Tibial nerve (tissue), 3 donors: Measurements from ENCODE around the gene ARAP1.

ENCODE experiments used
- CTCF ChIP-seq, 5 experiments: fragments of 200-600 bp in 3 of 5; fragments of 450-650 bp in 2 of 5; sonication (generic) in 3 of 5; IDR thresholded peaks; one replicate each; pipeline ENCODE4 v1.5.1; 2016 to 2019; ENCODE audit warnings: antibody characterized with exemption in 5 of 5, mild to moderate bottlenecking in 3 of 5, moderate library complexity in 2 of 5
- POLR2A ChIP-seq, 2 donors: fragments of 450-650 bp; IDR thresholded peaks; one replicate each; pipeline ENCODE4 v1.6.1; 2017; ENCODE audit warnings: antibody characterized with exemption in 2 of 2, mild to moderate bottlenecking in 2 of 2, moderate library complexity in 2 of 2

DNA sequence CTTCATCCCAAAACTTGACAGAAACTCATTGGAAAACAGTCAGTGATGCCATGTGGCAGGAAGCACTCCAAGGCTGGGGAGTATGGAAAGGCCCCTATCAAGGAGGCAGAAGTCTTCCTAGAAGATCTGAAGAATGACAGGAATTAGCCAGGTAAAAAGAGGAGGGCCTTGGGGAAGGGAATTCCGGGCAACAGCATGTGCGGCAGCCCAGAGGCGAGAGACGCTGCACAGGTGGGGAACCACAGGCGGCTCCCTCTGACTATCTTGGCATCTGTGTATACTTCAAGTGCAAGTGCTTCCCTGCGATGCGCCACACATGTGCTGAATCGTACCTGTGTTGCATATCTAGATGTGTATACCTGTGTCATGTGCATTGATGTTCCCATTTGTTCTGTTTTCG lies 90.7 kb downstream of the ARAP1 start:
- TF ChIP-seq CTCF (IDR thresholded peaks at IDR 0.05) (no peak), POLR2A (IDR thresholded peaks at IDR 0.05) (no peak)
